Parathyroid adenoma (tissue), 2 donors: ENCODE measurements around the gene CPVL.

Experiments
- H2AFZ ChIP-seq: fragments of 300-600 bp; sonication (generic); one replicate; pipeline ENCODE4 v1.7.0; 2017; ENCODE audit warnings: antibody characterized with exemption, mild to moderate bottlenecking
- H3K27ac ChIP-seq: fragments of 300-600 bp; sonication (generic); one replicate; pipeline ENCODE4 v1.7.0; 2017
- H3K27me3 ChIP-seq: fragments of 300-600 bp; sonication (generic); one replicate; pipeline ENCODE4 v1.7.0; 2017; ENCODE audit warnings: low read length; ENCODE audit not compliant: control insufficient read depth, insufficient read depth
- H3K36me3 ChIP-seq: fragments of 300-600 bp; sonication (generic); one replicate; pipeline ENCODE4 v1.7.0; 2017; ENCODE audit warnings: low read length; ENCODE audit not compliant: control insufficient read depth, insufficient read depth
- H3K4me1 ChIP-seq: fragments of 300-600 bp; sonication (generic); one replicate; pipeline ENCODE4 v1.7.0; 2017; ENCODE audit warnings: control low read depth
- H3K4me2 ChIP-seq: fragments of 300-600 bp; sonication (generic); one replicate; pipeline ENCODE4 v1.7.0; 2017; ENCODE audit warnings: low read length
- H3K4me3 ChIP-seq: fragments of 300-600 bp; sonication (generic); one replicate; pipeline ENCODE4 v1.7.0; 2017; ENCODE audit warnings: low read depth, low read length
- H3K79me2 ChIP-seq: fragments of 300-600 bp; sonication (generic); one replicate; pipeline ENCODE4 v1.7.0; 2017; ENCODE audit warnings: control low read depth
- H3K9ac ChIP-seq: fragments of 300-600 bp; sonication (generic); one replicate; pipeline ENCODE4 v1.7.0; 2017; ENCODE audit warnings: mild to moderate bottlenecking
- H3K9me3 ChIP-seq: fragments of 300-600 bp; sonication (generic); one replicate; pipeline ENCODE4 v1.7.0; 2017; ENCODE audit warnings: low read length; ENCODE audit not compliant: control insufficient read depth
- CTCF ChIP-seq: fragments of 300-600 bp; sonication (generic); IDR thresholded peaks from one replicate; pipeline ENCODE4 v1.7.0; 2017; ENCODE audit warnings: antibody characterized with exemption, mild to moderate bottlenecking
- donor health status: primary hyperparathyroidism.

The CPVL gene

GRCh38 chr7:29192811-29193210 is 46.5 kb upstream of the CPVL start:
- H3K27ac ChIP-seq, result no peak overlapping the region
- H3K4me3 ChIP-seq, result no peak overlapping the region
- H3K4me1 ChIP-seq, result no peaks in the 10 kb centered on the region
- TF ChIP-seq CTCF, result no peak
- no peak overlapping the region for H3K4me2 ChIP-seq
- no peak overlapping the region for H2AFZ ChIP-seq
- H3K9ac ChIP-seq, result no peak overlapping the region
- no peaks in the 10 kb centered on the region for H3K36me3 ChIP-seq
- H3K9me3 ChIP-seq, result no peaks in the 10 kb centered on the region
- no peaks in the 10 kb centered on the region for H3K27me3 ChIP-seq
- H3K79me2 ChIP-seq, result no peaks in the 10 kb centered on the region

GRCh38 chr7:29192323-29192722 is 46.0 kb upstream of the CPVL start:
- no peaks in the 10 kb centered on the region for H3K79me2 ChIP-seq
- no peaks in the 10 kb centered on the region for H3K27me3 ChIP-seq
- H3K4me2 ChIP-seq, result no peak overlapping the region
- no peaks in the 10 kb centered on the region for H3K36me3 ChIP-seq
- H3K9ac ChIP-seq, result no peak overlapping the region
- H3K4me3 ChIP-seq, result no peak overlapping the region
- no peaks in the 10 kb centered on the region for H3K9me3 ChIP-seq
- no peaks in the 10 kb centered on the region for H3K4me1 ChIP-seq
- no peak for TF ChIP-seq CTCF
- H2AFZ ChIP-seq, result no peak overlapping the region
- no peak overlapping the region for H3K27ac ChIP-seq

GRCh38 chr7:29190349-29191045 is 44.2 kb upstream of the CPVL start:
- H3K4me2 ChIP-seq, result no peak overlapping the region
- no peaks in the 10 kb centered on the region for H3K9me3 ChIP-seq
- no peaks in the 10 kb centered on the region for H3K36me3 ChIP-seq
- H2AFZ ChIP-seq, result no peak overlapping the region
- H3K4me3 ChIP-seq, result no peak overlapping the region
- H3K4me1 ChIP-seq, result no peaks in the 10 kb centered on the region
- H3K79me2 ChIP-seq, result no peaks in the 10 kb centered on the region
- H3K27me3 ChIP-seq, result no peaks in the 10 kb centered on the region
- H3K9ac ChIP-seq, result no peak overlapping the region
- H3K27ac ChIP-seq, result no peak overlapping the region
- TF ChIP-seq CTCF, result no peak

GRCh38 chr7:29189743-29190201 is 43.4 kb upstream of the CPVL start:
- Histone ChIP-seq H3K36me3 (no peaks in the 10 kb centered on the region), H2AFZ (no peak overlapping the region), H3K9me3 (no peaks in the 10 kb centered on the region), H3K4me3 (no peak overlapping the region), H3K9ac (no peak overlapping the region), H3K79me2 (no peaks in the 10 kb centered on the region), H3K27me3 (no peaks in the 10 kb centered on the region), H3K27ac (no peak overlapping the region), H3K4me1 (no peaks in the 10 kb centered on the region), H3K4me2 (no peak overlapping the region)
- TF ChIP-seq CTCF, result peak; percentile 77

GRCh38 chr7:29185613-29186012 is 39.3 kb upstream of the CPVL start:
- no peak overlapping the region for H3K4me2 ChIP-seq
- no peaks in the 10 kb centered on the region for H3K9me3 ChIP-seq
- H3K4me1 ChIP-seq, result no peaks in the 10 kb centered on the region
- no peak overlapping the region for H2AFZ ChIP-seq
- H3K36me3 ChIP-seq, result no peaks in the 10 kb centered on the region
- no peaks in the 10 kb centered on the region for H3K79me2 ChIP-seq
- H3K4me3 ChIP-seq, result no peak overlapping the region
- H3K27me3 ChIP-seq, result no peaks in the 10 kb centered on the region
- TF ChIP-seq CTCF, result no peak
- no peak overlapping the region for H3K27ac ChIP-seq
- no peak overlapping the region for H3K9ac ChIP-seq
